CD14-positive monocyte (primary cell): ENCODE data around the gene ZNF563. TPM values are rescaled to one million over a fixed set of nuclear protein-coding genes. Genes with fewer than 3 reads are reported as not detected.
"Not testable (repeated sequence)": the region's sequence is repeated elsewhere in the genome, so short reads cannot be mapped to it uniquely, and the experiment has no call there.

Experiments
- DNase-seq, 3 donors: peaks; one replicate each; pipeline ENCODE4 v3.0.0-alpha.2; 2011 to 2022
- H2AFZ ChIP-seq: 2 replicates; pipeline ENCODE4 v1.6.0; 2012; ENCODE audit warnings: mild to moderate bottlenecking, low read depth, low read length, inconsistent platforms; ENCODE audit not compliant: insufficient read depth, poor library complexity, severe bottlenecking
- H3K27ac ChIP-seq, 2 donors: 1 replicate in 1 of 2; 2 replicates in 1 of 2; pipeline ENCODE4 v1.5.1; 2012 to 2013; ENCODE audit warnings: low read length in 2 of 2, control low read depth in 1 of 2, inconsistent platforms in 1 of 2, low read depth in 1 of 2, mild to moderate bottlenecking in 1 of 2
- H3K27me3 ChIP-seq, 2 donors: one replicate each; pipeline versions ENCODE4 v1.6.0 to v1.6.1; 2011 to 2013; ENCODE audit warnings: low read length in 2 of 2; ENCODE audit not compliant: control insufficient read depth in 2 of 2, insufficient read depth in 2 of 2
- H3K36me3 ChIP-seq, 2 donors: replicated peaks in 1 of 2; 1 replicate in 1 of 2; 2 replicates in 1 of 2; pipeline versions ENCODE4 v1.5.1 to v1.6.1; 2012 to 2013; ENCODE audit warnings: low read length in 2 of 2, control low read depth in 1 of 2, inconsistent platforms in 1 of 2, mild to moderate bottlenecking in 1 of 2; ENCODE audit not compliant: insufficient read depth in 2 of 2, control insufficient read depth in 1 of 2
- H3K4me1 ChIP-seq, 2 donors: 1 replicate in 1 of 2; 2 replicates in 1 of 2; pipeline versions ENCODE4 v1.5.1 to v1.6.1; 2012 to 2013; ENCODE audit warnings: low read length in 2 of 2, control low read depth in 1 of 2, inconsistent platforms in 1 of 2, mild to moderate bottlenecking in 1 of 2, moderate library complexity in 1 of 2; ENCODE audit not compliant: insufficient read depth in 2 of 2, control insufficient read depth in 1 of 2
- H3K4me2 ChIP-seq: replicated peaks from 2 replicates; pipeline ENCODE3; 2012; ENCODE audit warnings: low read length, moderate library complexity, mild to moderate bottlenecking; ENCODE audit not compliant: poor library complexity, severe bottlenecking; ENCODE audit errors: extremely low read depth
- H3K4me3 ChIP-seq, 3 experiments: fragments of 200-600 bp in 1 of 3; sonication (generic) in 1 of 3; replicated peaks in 1 of 3; 1 replicate in 2 of 3; 2 replicates in 1 of 3; pipeline ENCODE4 v1.5.1; 2011 to 2013; ENCODE audit warnings: low read length in 3 of 3, mild to moderate bottlenecking in 3 of 3, control low read depth in 2 of 3, low read depth in 2 of 3, inconsistent platforms in 1 of 3, moderate library complexity in 1 of 3
- H3K79me2 ChIP-seq: 2 replicates; pipeline ENCODE4 v1.6.0; 2012; ENCODE audit warnings: mild to moderate bottlenecking, control low read depth, inconsistent platforms, low read length, moderate library complexity; ENCODE audit not compliant: insufficient read depth
- H3K9ac ChIP-seq: 2 replicates; pipeline ENCODE4 v1.6.0; 2017; ENCODE audit warnings: low read length, mild to moderate bottlenecking; ENCODE audit not compliant: insufficient read depth, poor library complexity, severe bottlenecking
- H3K9me3 ChIP-seq, 2 donors: replicated peaks in 1 of 2; 1 replicate in 1 of 2; 2 replicates in 1 of 2; pipeline versions ENCODE4 v1.5.1 to v1.6.1; 2012 to 2013; ENCODE audit warnings: low read length in 2 of 2, control low read depth in 1 of 2; ENCODE audit not compliant: control insufficient read depth in 1 of 2, insufficient read depth in 1 of 2
- H4K20me1 ChIP-seq: 2 replicates; pipeline ENCODE4 v1.6.0; 2012; ENCODE audit warnings: mild to moderate bottlenecking, low read length, control low read depth, moderate library complexity; ENCODE audit not compliant: insufficient read depth
- H3K27ac Mint-ChIP-seq, 7 donors: one replicate each; pipeline ENCODE4 v1.8.0; 2020; ENCODE audit warnings: mild to moderate bottlenecking in 7 of 7, mixed read lengths in 7 of 7, moderate library complexity in 6 of 7, inconsistent platforms in 2 of 7
- H3K27me3 Mint-ChIP-seq, 3 donors: one replicate each; pipeline ENCODE4 v1.8.0; 2021 to 2022; ENCODE audit warnings: low read depth in 3 of 3, mild to moderate bottlenecking in 3 of 3, mixed read lengths in 3 of 3, moderate library complexity in 3 of 3, inconsistent platforms in 1 of 3
- H3K36me3 Mint-ChIP-seq, 2 donors: one replicate each; pipeline ENCODE4 v1.8.0; 2020; ENCODE audit warnings: mixed read lengths in 2 of 2, inconsistent platforms in 1 of 2, mild to moderate bottlenecking in 1 of 2
- H3K4me1 Mint-ChIP-seq: one replicate; pipeline ENCODE4 v1.8.0; 2020; ENCODE audit warnings: mild to moderate bottlenecking, mixed read lengths
- H3K4me3 Mint-ChIP-seq, 2 donors: one replicate each; pipeline ENCODE4 v1.8.0; 2020; ENCODE audit warnings: mild to moderate bottlenecking in 2 of 2, mixed read lengths in 2 of 2, moderate library complexity in 1 of 2
- H3K9me3 Mint-ChIP-seq, 7 donors: one replicate each; pipeline ENCODE4 v1.8.0; 2020 to 2022; ENCODE audit warnings: mixed read lengths in 7 of 7, mild to moderate bottlenecking in 6 of 7, moderate library complexity in 6 of 7, inconsistent platforms in 2 of 7
- WGBS: methylation state at CpG from one replicate; pipeline ENCODE4 v1.1.5; 2013; ENCODE audit warnings: missing lambda C conversion rate; ENCODE audit not compliant: insufficient coverage; 5-methylcytosine and 5-hydroxymethylcytosine counted together
- intact Hi-C, 2 donors: fragments of 100-400 bp; cut with micrococcal nuclease; formaldehyde crosslinking; loops; one replicate each; pipeline versions ENCODE4 v1.15.0 to v1.15.1; 2023
- polyA plus RNA-seq, 3 donors: library from polyadenylated mRNA; depleted of rRNA in 1 of 3; unstranded in 2 of 3; stranded (reverse) in 1 of 3; fragments of 300-500 nt in 2 of 3; fragments of >200 nt in 1 of 3; fragmentation: Illumina TruSeq in 2 of 3; gene quantifications; 1 replicate in 2 of 3; 2 replicates in 1 of 3; pipeline ENCODE4 v1.2.3, GENCODE V29; 2012 to 2021
- TF ChIP-seq, protein P1 (sequence below): fragments of 200-600 bp; IDR thresholded peaks from one replicate; pipeline ENCODE4 v1.8.0; 2022; ENCODE audit warnings: antibody characterized with exemption, mild to moderate bottlenecking

Gene ZNF563
- polyA plus RNA-seq, 3 donors, result 0.09 to 0.99 (median 0.29) TPM

DNA sequence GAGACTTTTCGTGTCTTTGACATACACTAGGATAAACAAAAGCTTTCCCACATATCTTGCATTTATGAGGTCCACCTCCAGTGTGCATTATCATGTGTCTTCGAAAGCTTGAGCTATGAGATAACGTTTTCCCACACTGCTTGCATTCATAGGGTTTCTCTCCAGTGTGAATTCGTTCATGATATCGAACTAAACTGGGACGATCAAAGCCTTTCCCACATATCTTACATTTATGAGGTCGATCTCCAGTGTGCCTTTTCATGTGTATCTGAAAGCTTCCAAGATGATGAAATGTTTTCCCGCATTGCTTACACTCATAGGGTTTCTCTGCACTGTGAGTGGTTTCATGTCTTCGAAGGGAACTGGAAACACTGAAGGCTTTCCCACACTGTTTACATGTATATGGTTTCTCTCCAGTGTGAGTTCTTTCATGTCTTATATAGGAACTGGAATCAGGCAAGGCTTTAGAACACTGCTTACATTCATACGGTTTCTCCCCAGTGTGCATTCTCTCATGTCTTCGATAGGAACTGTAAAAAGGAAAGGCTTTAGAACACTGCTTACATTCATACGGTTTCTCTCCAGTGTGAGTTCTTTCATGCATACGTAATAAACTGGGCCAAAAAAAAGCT, 14.5 kb downstream of the ZNF563 start:
- H3K27me3 Mint-ChIP-seq, result no peaks in the 10 kb centered on the region
- H3K27me3 ChIP-seq, result no peaks in the 10 kb centered on the region
- peaks cover 70 to 87% of the 10 kb centered on the region in 2 donors for H3K9me3 ChIP-seq
- H3K4me3 Mint-ChIP-seq, result no peak overlapping the region
- WGBS, result 98% methylated on average over 6 of the region's 13 CpGs
- H3K27ac ChIP-seq, result no peak overlapping the region
- H4K20me1 ChIP-seq, result no peaks in the 10 kb centered on the region
- H3K4me3 ChIP-seq, result peak overlapping the region in 1 of 3 experiments; percentile 5
- no peaks in the 10 kb centered on the region for H3K79me2 ChIP-seq
- no peak overlapping the region for H3K9ac ChIP-seq
- no peak for DNase-seq
- H3K36me3 ChIP-seq, result peaks cover 18 to 51% of the 10 kb centered on the region in 2 donors
- H3K4me1 ChIP-seq, result no peaks in the 10 kb centered on the region
- H3K36me3 Mint-ChIP-seq, result peaks cover 25 to 53% of the 10 kb centered on the region in 2 donors
- TF ChIP-seq, protein P1, sequence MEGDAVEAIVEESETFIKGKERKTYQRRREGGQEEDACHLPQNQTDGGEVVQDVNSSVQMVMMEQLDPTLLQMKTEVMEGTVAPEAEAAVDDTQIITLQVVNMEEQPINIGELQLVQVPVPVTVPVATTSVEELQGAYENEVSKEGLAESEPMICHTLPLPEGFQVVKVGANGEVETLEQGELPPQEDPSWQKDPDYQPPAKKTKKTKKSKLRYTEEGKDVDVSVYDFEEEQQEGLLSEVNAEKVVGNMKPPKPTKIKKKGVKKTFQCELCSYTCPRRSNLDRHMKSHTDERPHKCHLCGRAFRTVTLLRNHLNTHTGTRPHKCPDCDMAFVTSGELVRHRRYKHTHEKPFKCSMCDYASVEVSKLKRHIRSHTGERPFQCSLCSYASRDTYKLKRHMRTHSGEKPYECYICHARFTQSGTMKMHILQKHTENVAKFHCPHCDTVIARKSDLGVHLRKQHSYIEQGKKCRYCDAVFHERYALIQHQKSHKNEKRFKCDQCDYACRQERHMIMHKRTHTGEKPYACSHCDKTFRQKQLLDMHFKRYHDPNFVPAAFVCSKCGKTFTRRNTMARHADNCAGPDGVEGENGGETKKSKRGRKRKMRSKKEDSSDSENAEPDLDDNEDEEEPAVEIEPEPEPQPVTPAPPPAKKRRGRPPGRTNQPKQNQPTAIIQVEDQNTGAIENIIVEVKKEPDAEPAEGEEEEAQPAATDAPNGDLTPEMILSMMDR, result no peak
- intact Hi-C loops, result no loop called here
- no peak overlapping the region for H3K4me2 ChIP-seq
- H3K9me3 Mint-ChIP-seq, result peaks cover 55 to 81% (median 72%) of the 10 kb centered on the region in 7 donors
- H2AFZ ChIP-seq, result no peak overlapping the region
- H3K27ac Mint-ChIP-seq, result no peak overlapping the region
- H3K4me1 Mint-ChIP-seq, result no peaks in the 10 kb centered on the region

DNA sequence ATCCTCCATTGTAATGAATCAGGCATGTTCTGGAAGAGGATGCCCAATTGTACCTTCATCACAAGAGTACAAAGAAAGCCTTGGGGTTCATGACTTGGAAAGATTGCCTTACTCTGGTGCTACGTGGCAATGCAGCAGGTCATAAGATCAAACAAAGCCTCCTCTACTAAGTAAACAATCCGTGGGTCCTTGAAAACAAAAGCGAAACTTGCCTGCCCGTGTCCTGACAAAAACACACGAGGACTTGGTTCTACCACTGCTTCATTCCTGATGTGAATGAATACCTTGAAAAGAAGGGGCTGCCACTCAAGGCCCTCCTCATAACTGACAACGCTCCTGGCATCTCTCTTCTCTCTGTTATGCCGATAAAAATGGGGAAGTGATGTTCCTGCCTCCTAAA, 18.9 kb downstream of the ZNF563 start:
- no peak overlapping the region for H2AFZ ChIP-seq
- H3K4me1 ChIP-seq, result no peaks in the 10 kb centered on the region
- peaks cover 0 to 1% (median 0%) of the 10 kb centered on the region in 3 donors for H3K27me3 Mint-ChIP-seq
- H3K4me3 ChIP-seq, result no peak overlapping the region
- peaks cover 39 to 70% (median 67%) of the 10 kb centered on the region in 7 donors for H3K9me3 Mint-ChIP-seq
- TF ChIP-seq, protein P1, result no peak
- 100% methylated on average over 3 of the region's 7 CpGs for WGBS
- no peak overlapping the region for H3K9ac ChIP-seq
- no peaks in the 10 kb centered on the region for H3K79me2 ChIP-seq
- peaks cover 6 to 18% of the 10 kb centered on the region in 2 donors for H3K36me3 ChIP-seq
- intact Hi-C loops, result no loop called here
- H3K36me3 Mint-ChIP-seq, result peaks cover 13 to 16% of the 10 kb centered on the region in 2 donors
- peaks cover 50 to 55% of the 10 kb centered on the region in 2 donors for H3K9me3 ChIP-seq
- no peaks in the 10 kb centered on the region for H3K27me3 ChIP-seq
- DNase-seq, result no peak
- H3K27ac Mint-ChIP-seq, result no peak overlapping the region
- no peak overlapping the region for H3K27ac ChIP-seq
- no peak overlapping the region for H3K4me2 ChIP-seq
- H4K20me1 ChIP-seq, result no peaks in the 10 kb centered on the region
- H3K4me3 Mint-ChIP-seq, result no peak overlapping the region
- no peaks in the 10 kb centered on the region for H3K4me1 Mint-ChIP-seq

- H3K4me3 ChIP-seq, H3K36me3 ChIP-seq, H3K27me3 ChIP-seq, H4K20me1 ChIP-seq, H3K79me2 ChIP-seq, H3K27ac Mint-ChIP-seq, H3K27me3 Mint-ChIP-seq, H3K27ac ChIP-seq, H3K4me2 ChIP-seq, H3K4me3 Mint-ChIP-seq, H3K4me1 Mint-ChIP-seq, H3K36me3 Mint-ChIP-seq, H3K4me1 ChIP-seq, DNase-seq, H3K9ac ChIP-seq, H2AFZ ChIP-seq, intact Hi-C loops: not testable (repeated sequence)
- H3K9me3 ChIP-seq, result peaks cover 7 to 44% of the 10 kb centered on the region in 2 donors
- peaks cover 18 to 60% (median 42%) of the 10 kb centered on the region in 7 donors for H3K9me3 Mint-ChIP-seq
- WGBS, result 96% methylated on average over 6 of the region's 12 CpGs
These were observed 24.5 kb downstream of the ZNF563 start for GRCh38 chr19:12308891-12309290.
